Measurements from ENCODE around the gene CFH. TPM values are rescaled to one million over a fixed set of nuclear protein-coding genes. Genes with fewer than 3 reads are reported as not detected.

The CFH gene
- total and polyA plus RNA-seq, 10 of the 15 experiments (the other 5 are each of a cell fraction or from before 2014, with no cell fraction given), result 0.46 TPM; not detected in 9

DNA sequence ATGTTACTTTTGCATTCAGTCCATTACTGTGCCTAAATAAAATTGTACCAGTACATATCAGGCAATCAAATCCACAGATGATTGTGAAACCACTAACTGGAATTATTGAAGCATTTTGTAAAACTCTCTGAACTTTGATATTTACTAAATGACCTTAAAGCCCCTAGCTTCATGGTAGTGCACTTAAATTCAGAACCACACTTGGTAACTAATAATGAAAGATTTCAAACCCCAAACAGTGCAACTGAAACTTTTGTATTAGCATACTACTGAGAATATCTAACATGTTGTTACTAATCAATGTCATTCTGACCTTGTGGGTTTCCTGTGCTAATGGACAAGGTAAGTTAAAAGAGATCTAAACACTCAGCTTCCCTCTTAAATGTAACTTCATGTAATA, 122.8 kb downstream of the CFH start, which contains the start of gene CFHR3 (continued):
- TF ChIP-seq EP300 (IDR thresholded peaks at IDR 0.05; ENCODE audit: borderline replicate concordance in 1 of 2, control insufficient read depth in 1 of 2, low read depth in 2 of 2, low read length in 2 of 2), result no peak
- TF ChIP-seq ETV6 (conservative IDR thresholded peaks at IDR 0.05 in 1 of 2, IDR thresholded peaks at IDR 0.05 in 1 of 2; ENCODE audit: borderline replicate concordance in 1 of 2, low read depth in 1 of 2), result no peak
- TF ChIP-seq, protein P1, sequence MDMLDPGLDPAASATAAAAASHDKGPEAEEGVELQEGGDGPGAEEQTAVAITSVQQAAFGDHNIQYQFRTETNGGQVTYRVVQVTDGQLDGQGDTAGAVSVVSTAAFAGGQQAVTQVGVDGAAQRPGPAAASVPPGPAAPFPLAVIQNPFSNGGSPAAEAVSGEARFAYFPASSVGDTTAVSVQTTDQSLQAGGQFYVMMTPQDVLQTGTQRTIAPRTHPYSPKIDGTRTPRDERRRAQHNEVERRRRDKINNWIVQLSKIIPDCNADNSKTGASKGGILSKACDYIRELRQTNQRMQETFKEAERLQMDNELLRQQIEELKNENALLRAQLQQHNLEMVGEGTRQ (IDR thresholded peaks at IDR 0.05; ENCODE audit: borderline replicate concordance, low read depth, low read length), result no peak
- TF ChIP-seq RB1 (IDR thresholded peaks at IDR 0.05; ENCODE audit: borderline replicate concordance), result no peak
- no peak for TF ChIP-seq CHD2 (IDR thresholded peaks at IDR 0.05; ENCODE audit: borderline replicate concordance, low read depth, low read length)
- no peak for TF ChIP-seq YBX1 (IDR thresholded peaks at IDR 0.05)
- no peak for TF ChIP-seq ZSCAN29 (IDR thresholded peaks at IDR 0.05)
- TF ChIP-seq FOXK2 (IDR thresholded peaks at IDR 0.05), result no peak
- TF ChIP-seq SIX5 (IDR thresholded peaks at IDR 0.05; ENCODE audit: low read depth, low read length, severe bottlenecking), result no peak
- TF ChIP-seq JUNB (IDR thresholded peaks at IDR 0.05), result no peak
- TF ChIP-seq SUPT20H (IDR thresholded peaks at IDR 0.05; ENCODE audit: borderline replicate concordance, control insufficient read depth, low read depth, low read length), result no peak
- no peak for TF ChIP-seq TARDBP (IDR thresholded peaks at IDR 0.05; ENCODE audit: borderline replicate concordance)

DNA sequence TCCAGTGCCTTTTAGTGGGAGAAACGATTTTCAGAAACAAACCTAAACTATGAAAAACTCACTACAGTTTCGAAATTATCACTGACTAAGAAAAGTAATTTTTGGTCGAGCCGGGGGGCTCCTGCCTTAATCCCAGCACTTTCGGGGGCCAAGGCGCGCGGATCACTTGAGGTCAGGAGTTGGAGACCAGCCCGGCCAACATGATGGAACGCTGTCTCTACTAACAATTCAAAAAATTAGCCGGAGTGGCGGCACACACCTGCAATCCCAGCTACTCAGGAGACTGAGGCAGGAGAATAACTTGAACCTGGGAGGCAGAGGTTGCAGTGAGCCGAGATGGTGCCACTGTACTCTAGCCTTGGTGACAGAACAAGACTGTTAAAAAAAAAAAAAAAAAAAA, 125.8 kb downstream of the CFH start:
- DNase-seq (ENCODE audit: low read depth, low spot score) (no peak), FAIRE-seq (no peak), ATAC-seq (no peak)
- no peak overlapping the region for H3K4me3 ChIP-seq
- BruUV-seq (replicated peaks), result no TSS peak
- H4K20me1 ChIP-seq (ENCODE audit: control insufficient read depth, insufficient read depth), result no peaks in the 10 kb centered on the region
- no peak overlapping the region for H3K27ac ChIP-seq (ENCODE audit: control insufficient read depth, insufficient read depth)
- intact Hi-C loops (cut with micrococcal nuclease; ENCODE audit: unreplicated experiment), result no loop called here
- H3K36me3 ChIP-seq (ENCODE audit: control insufficient read depth in 2 of 2, insufficient read depth in 2 of 2, low read length in 1 of 2), result no peaks in the 10 kb centered on the region
- POLR2A ChIA-PET, result no interaction called here
- WGBS (ENCODE audit: insufficient coverage, insufficient replicate concordance, low lambda C conversion rate, missing lambda C conversion rate), result 21% methylated on average over 13 of the region's 13 CpGs
- in situ Hi-C loops (cut with MboI), result no loop called here
- H3K27me3 ChIP-seq (replicated peaks in 1 of 2; ENCODE audit: control insufficient read depth in 2 of 2, insufficient read depth in 2 of 2, low read length in 1 of 2), result no peaks in the 10 kb centered on the region
- no peak overlapping the region for H2AFZ ChIP-seq (ENCODE audit: control insufficient read depth, low read depth, low read length)
- H3K9me3 ChIP-seq (replicated peaks; ENCODE audit: control insufficient read depth, insufficient read depth, low read length), result no peaks in the 10 kb centered on the region
- CTCF ChIA-PET, result no interaction called here
- SMC1A ChIA-PET (ENCODE audit: uncharacterized antibody, unreplicated experiment), result no interaction called here
- H3K4me1 ChIP-seq (ENCODE audit: control insufficient read depth, insufficient read depth, low read length), result no peaks in the 10 kb centered on the region
- no peaks in the 10 kb centered on the region for H3K79me2 ChIP-seq (ENCODE audit: control insufficient read depth, insufficient read depth, low read length)
- H3K9ac ChIP-seq (ENCODE audit: control insufficient read depth, insufficient read depth, low read length), result no peak overlapping the region
- RAD21 ChIA-PET (ENCODE audit: unreplicated experiment), result interaction anchor here (0.7 kb wide), 1 partner anchor 9 kb away, joined by 3 read pairs; no protein-coding TSS in a partner anchor
- no peak overlapping the region for H3K4me2 ChIP-seq (ENCODE audit: control insufficient read depth, insufficient read depth)
- TF ChIP-seq POLR2AphosphoS2 (IDR thresholded peaks at IDR 0.05; ENCODE audit: low read depth, low read length) (no peak), SPI1 (IDR thresholded peaks at IDR 0.05; ENCODE audit: borderline replicate concordance, insufficient read depth, low read depth, low read length) (no peak)
- TF ChIP-seq, protein P2, sequence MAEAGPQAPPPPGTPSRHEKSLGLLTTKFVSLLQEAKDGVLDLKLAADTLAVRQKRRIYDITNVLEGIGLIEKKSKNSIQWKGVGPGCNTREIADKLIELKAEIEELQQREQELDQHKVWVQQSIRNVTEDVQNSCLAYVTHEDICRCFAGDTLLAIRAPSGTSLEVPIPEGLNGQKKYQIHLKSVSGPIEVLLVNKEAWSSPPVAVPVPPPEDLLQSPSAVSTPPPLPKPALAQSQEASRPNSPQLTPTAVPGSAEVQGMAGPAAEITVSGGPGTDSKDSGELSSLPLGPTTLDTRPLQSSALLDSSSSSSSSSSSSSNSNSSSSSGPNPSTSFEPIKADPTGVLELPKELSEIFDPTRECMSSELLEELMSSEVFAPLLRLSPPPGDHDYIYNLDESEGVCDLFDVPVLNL (IDR thresholded peaks at IDR 0.05; ENCODE audit: low read depth, low read length), result no peak
- TF ChIP-seq, protein P3, sequence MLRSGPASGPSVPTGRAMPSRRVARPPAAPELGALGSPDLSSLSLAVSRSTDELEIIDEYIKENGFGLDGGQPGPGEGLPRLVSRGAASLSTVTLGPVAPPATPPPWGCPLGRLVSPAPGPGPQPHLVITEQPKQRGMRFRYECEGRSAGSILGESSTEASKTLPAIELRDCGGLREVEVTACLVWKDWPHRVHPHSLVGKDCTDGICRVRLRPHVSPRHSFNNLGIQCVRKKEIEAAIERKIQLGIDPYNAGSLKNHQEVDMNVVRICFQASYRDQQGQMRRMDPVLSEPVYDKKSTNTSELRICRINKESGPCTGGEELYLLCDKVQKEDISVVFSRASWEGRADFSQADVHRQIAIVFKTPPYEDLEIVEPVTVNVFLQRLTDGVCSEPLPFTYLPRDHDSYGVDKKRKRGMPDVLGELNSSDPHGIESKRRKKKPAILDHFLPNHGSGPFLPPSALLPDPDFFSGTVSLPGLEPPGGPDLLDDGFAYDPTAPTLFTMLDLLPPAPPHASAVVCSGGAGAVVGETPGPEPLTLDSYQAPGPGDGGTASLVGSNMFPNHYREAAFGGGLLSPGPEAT (IDR thresholded peaks at IDR 0.05; ENCODE audit: low read depth), result no peak
- TF ChIP-seq, protein P4, sequence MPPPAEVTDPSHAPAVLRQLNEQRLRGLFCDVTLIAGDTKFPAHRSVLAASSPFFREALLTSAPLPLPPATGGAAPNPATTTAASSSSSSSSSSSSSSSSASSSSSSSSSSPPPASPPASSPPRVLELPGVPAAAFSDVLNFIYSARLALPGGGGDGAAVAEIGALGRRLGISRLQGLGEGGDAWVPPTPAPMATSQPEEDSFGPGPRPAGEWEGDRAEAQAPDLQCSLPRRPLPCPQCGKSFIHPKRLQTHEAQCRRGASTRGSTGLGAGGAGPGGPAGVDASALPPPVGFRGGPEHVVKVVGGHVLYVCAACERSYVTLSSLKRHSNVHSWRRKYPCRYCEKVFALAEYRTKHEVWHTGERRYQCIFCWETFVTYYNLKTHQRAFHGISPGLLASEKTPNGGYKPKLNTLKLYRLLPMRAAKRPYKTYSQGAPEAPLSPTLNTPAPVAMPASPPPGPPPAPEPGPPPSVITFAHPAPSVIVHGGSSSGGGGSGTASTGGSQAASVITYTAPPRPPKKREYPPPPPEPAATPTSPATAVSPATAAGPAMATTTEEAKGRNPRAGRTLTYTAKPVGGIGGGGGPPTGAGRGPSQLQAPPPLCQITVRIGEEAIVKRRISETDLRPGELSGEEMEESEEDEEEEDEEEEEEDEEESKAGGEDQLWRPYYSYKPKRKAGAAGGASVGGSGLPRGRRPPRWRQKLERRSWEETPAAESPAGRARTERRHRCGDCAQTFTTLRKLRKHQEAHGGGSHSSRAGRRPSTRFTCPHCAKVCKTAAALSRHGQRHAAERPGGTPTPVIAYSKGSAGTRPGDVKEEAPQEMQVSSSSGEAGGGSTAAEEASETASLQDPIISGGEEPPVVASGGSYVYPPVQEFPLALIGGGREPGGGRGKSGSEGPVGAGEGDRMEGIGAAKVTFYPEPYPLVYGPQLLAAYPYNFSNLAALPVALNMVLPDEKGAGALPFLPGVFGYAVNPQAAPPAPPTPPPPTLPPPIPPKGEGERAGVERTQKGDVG (CRISPR knock-in tag; IDR thresholded peaks at IDR 0.05), result no peak

Data from GM12878 (cell line).